ENCODE results near the gene SMIM26. TPM values are rescaled to one million over a fixed set of nuclear protein-coding genes. Genes with fewer than 3 reads are reported as not detected.

SMIM26 gene
- total and polyA plus RNA-seq, 2 of the 8 experiments (the other 6 are each of a cell fraction or from before 2014, with no cell fraction given) = 69.8 to 95.0 TPM

- TF ChIP-seq SIN3A (conservative IDR thresholded peaks at IDR 0.05 in 1 of 2, IDR thresholded peaks at IDR 0.05 in 1 of 2; ENCODE audit: low read depth in 1 of 2, low read length in 2 of 2) (no peak), GABPA (IDR thresholded peaks at IDR 0.05; ENCODE audit: borderline replicate concordance, insufficient read depth, low read length) (no peak), EZH2 (IDR thresholded peaks at IDR 0.05; ENCODE audit: low read depth, low read length, severe bottlenecking) (no peak), CTCF (IDR thresholded peaks at IDR 0.05; ENCODE audit: control extremely low read depth in 1 of 3, insufficient read depth in 1 of 3, low read depth in 1 of 3, low read length in 3 of 3) (no peak), TCF12 (IDR thresholded peaks at IDR 0.05; ENCODE audit: low read depth, low read length) (no peak), E2F6 (IDR thresholded peaks at IDR 0.05) (no peak), ASH2L (IDR thresholded peaks at IDR 0.05; ENCODE audit: low read length) (no peak), SIX5 (IDR thresholded peaks at IDR 0.05; ENCODE audit: low read depth, low read length) (no peak)
These were observed 11.3 kb downstream of the SMIM26 start (continued) for GRCh38 chr20:18578581-18578980.

Data from H1 (cell line).